ENCODE results near the gene CAMTA1. TPM values are rescaled to one million over a fixed set of nuclear protein-coding genes. Genes with fewer than 3 reads are reported as not detected.

The CAMTA1 gene
- polyA plus RNA-seq, 1 experiment = 23.1 TPM

GRCh38 chr1:7127322-7128075, 342.2 kb downstream of the CAMTA1 start:
- no peak for TF ChIP-seq CTCF (IDR thresholded peaks at IDR 0.05; ENCODE audit: insufficient read depth, low read depth, low read length)
- no peak overlapping the region for H3K4me3 ChIP-seq (ENCODE audit: low read depth, low read length)
- peaks cover 1% of the 10 kb centered on the region; the same call in 1 of the 2 replicates for H3K27me3 ChIP-seq (ENCODE audit: control insufficient read depth, insufficient read depth, low read length)
- CTCF ChIA-PET = interaction anchor here (1.2 kb wide), 1 partner anchor 10 kb away, joined by 5 read pairs; no protein-coding TSS in a partner anchor
- POLR2A ChIA-PET = no interaction called here
- H3K36me3 ChIP-seq (ENCODE audit: control insufficient read depth, insufficient read depth, low read length) = no peaks in the 10 kb centered on the region
- no peak for DNase-seq (ENCODE audit: low read depth)

- no peak for TF ChIP-seq CTCF (IDR thresholded peaks at IDR 0.05; ENCODE audit: insufficient read depth, low read depth, low read length)
- DNase-seq (ENCODE audit: low read depth) = no peak
- ChIA-PET CTCF (no interaction called here), POLR2A (no interaction called here)
- Histone ChIP-seq H3K36me3 (ENCODE audit: control insufficient read depth, insufficient read depth, low read length) (no peaks in the 10 kb centered on the region), H3K27me3 (ENCODE audit: control insufficient read depth, insufficient read depth, low read length) (peaks cover 1% of the 10 kb centered on the region; the same call in 1 of the 2 replicates), H3K4me3 (ENCODE audit: low read depth, low read length) (no peak overlapping the region)
Measured at GRCh38 chr1:7128293-7128692, 343.0 kb downstream of the CAMTA1 start.

- Histone ChIP-seq H3K4me3 (ENCODE audit: low read depth, low read length) (no peak overlapping the region), H3K27me3 (ENCODE audit: control insufficient read depth, insufficient read depth, low read length) (no peaks in the 10 kb centered on the region), H3K36me3 (ENCODE audit: control insufficient read depth, insufficient read depth, low read length) (no peaks in the 10 kb centered on the region)
- DNase-seq (ENCODE audit: low read depth) = no peak
- ChIA-PET CTCF (no interaction called here), POLR2A (no interaction called here)
- no peak for TF ChIP-seq CTCF (IDR thresholded peaks at IDR 0.05; ENCODE audit: insufficient read depth, low read depth, low read length)
Measured at GRCh38 chr1:7130127-7130526, 344.9 kb downstream of the CAMTA1 start.

GRCh38 chr1:7135493-7135892, 350.2 kb downstream of the CAMTA1 start:
- TF ChIP-seq CTCF (IDR thresholded peaks at IDR 0.05; ENCODE audit: insufficient read depth, low read depth, low read length) = no peak
- H3K36me3 ChIP-seq (ENCODE audit: control insufficient read depth, insufficient read depth, low read length) = no peaks in the 10 kb centered on the region
- POLR2A ChIA-PET = no interaction called here
- H3K4me3 ChIP-seq (ENCODE audit: low read depth, low read length) = no peak overlapping the region
- CTCF ChIA-PET = no interaction called here
- no peaks in the 10 kb centered on the region; the same call in 1 of the 2 replicates for H3K27me3 ChIP-seq (ENCODE audit: control insufficient read depth, insufficient read depth, low read length)
- DNase-seq (ENCODE audit: low read depth) = no peak

- H3K27me3 ChIP-seq (ENCODE audit: control insufficient read depth, insufficient read depth, low read length) = no peaks in the 10 kb centered on the region; the same call in 1 of the 2 replicates
- no peak for DNase-seq (ENCODE audit: low read depth)
- no peak overlapping the region for H3K4me3 ChIP-seq (ENCODE audit: low read depth, low read length)
- POLR2A ChIA-PET = no interaction called here
- H3K36me3 ChIP-seq (ENCODE audit: control insufficient read depth, insufficient read depth, low read length) = no peaks in the 10 kb centered on the region
- TF ChIP-seq CTCF (IDR thresholded peaks at IDR 0.05; ENCODE audit: insufficient read depth, low read depth, low read length) = no peak
- CTCF ChIA-PET = interaction anchor here (0.8 kb wide), 1 partner anchor 9 kb away, joined by 3 read pairs; no protein-coding TSS in a partner anchor
Measured at GRCh38 chr1:7136166-7136953, 351.1 kb downstream of the CAMTA1 start.
